ENCODE data around the gene PLEKHA5.

The PLEKHA5 gene

DNA sequence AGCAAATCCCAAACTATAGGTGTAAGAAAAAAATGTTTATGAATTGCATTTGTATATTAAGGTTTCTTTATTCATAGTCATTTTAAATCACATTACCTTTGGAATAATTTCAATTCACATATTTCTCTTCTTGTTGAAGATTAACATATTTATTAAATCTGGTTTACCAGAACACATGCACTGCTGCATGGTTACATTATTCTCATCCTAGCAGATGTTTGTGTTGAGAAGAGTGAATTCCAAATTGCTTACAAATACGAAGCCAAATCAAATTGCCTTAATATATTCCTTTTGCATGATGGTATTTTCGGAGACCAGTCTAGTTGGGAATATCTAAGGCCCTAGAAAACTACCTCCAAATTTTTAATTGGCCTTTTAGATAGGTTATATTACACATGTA lies 130.6 kb downstream of the PLEKHA5 start:
- no peaks in the 10 kb centered on the region for H3K9me3 ChIP-seq (ENCODE audit: low read length)
- H3K4me2 ChIP-seq (ENCODE audit: low read length): no peak overlapping the region
- no peak overlapping the region for H3K27ac ChIP-seq (ENCODE audit: low read depth, low read length, poor library complexity, severe bottlenecking)
- no peaks in the 10 kb centered on the region for H3K36me3 ChIP-seq (ENCODE audit: insufficient read depth, low read length)
- TF ChIP-seq, protein P1, sequence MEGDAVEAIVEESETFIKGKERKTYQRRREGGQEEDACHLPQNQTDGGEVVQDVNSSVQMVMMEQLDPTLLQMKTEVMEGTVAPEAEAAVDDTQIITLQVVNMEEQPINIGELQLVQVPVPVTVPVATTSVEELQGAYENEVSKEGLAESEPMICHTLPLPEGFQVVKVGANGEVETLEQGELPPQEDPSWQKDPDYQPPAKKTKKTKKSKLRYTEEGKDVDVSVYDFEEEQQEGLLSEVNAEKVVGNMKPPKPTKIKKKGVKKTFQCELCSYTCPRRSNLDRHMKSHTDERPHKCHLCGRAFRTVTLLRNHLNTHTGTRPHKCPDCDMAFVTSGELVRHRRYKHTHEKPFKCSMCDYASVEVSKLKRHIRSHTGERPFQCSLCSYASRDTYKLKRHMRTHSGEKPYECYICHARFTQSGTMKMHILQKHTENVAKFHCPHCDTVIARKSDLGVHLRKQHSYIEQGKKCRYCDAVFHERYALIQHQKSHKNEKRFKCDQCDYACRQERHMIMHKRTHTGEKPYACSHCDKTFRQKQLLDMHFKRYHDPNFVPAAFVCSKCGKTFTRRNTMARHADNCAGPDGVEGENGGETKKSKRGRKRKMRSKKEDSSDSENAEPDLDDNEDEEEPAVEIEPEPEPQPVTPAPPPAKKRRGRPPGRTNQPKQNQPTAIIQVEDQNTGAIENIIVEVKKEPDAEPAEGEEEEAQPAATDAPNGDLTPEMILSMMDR (IDR thresholded peaks at IDR 0.05; ENCODE audit: low read length): no peak
- TF ChIP-seq EZH2 (IDR thresholded peaks at IDR 0.05; ENCODE audit: borderline replicate concordance, low read length): no peak
- H3K4me1 ChIP-seq (ENCODE audit: insufficient read depth, low read length, severe bottlenecking): no peaks in the 10 kb centered on the region
- no peak overlapping the region for H2AFZ ChIP-seq (ENCODE audit: low read length)
- no peak overlapping the region for H3K9ac ChIP-seq (ENCODE audit: low read length)
- H3K27me3 ChIP-seq (ENCODE audit: insufficient read depth, low read length): no peaks in the 10 kb centered on the region
- H3K79me2 ChIP-seq (ENCODE audit: insufficient read depth, low read length): no peaks in the 10 kb centered on the region
- no peaks in the 10 kb centered on the region for H3K9me2 ChIP-seq (ENCODE audit: low read depth, low read length)
- H3F3A ChIP-seq (ENCODE audit: insufficient read depth, low read length): no peaks in the 10 kb centered on the region; the same call in 1 of the 2 replicates
- no peaks in the 10 kb centered on the region for H4K20me1 ChIP-seq (ENCODE audit: insufficient read depth, low read length)
- H3K4me3 ChIP-seq (ENCODE audit: low read depth, low read length, poor library complexity, severe bottlenecking): no peak overlapping the region

DNA sequence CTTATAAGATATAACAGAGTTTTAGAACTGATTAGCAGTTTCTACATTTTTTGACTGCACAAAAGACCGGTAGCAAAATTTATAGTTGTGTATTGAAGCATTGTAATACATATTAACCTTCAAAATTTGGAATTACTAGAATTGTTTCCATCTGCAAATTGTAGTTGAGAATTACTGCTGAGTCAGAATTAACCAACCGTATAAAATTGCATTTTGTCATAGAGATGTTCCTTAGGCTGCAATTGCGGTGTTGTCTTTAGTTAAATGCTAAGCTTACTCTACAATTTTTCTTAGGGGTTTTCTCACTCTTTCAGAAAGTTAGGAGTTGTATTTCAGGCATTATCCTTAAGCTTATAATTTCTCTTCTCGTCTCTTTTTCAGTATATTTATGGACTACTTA lies 132.2 kb downstream of the PLEKHA5 start:
- Histone ChIP-seq H3K9me3 (ENCODE audit: low read length) (no peaks in the 10 kb centered on the region), H2AFZ (ENCODE audit: low read length) (no peak overlapping the region), H3K79me2 (ENCODE audit: insufficient read depth, low read length) (no peaks in the 10 kb centered on the region), H4K20me1 (ENCODE audit: insufficient read depth, low read length) (no peaks in the 10 kb centered on the region), H3K27me3 (ENCODE audit: insufficient read depth, low read length) (no peaks in the 10 kb centered on the region), H3K27ac (ENCODE audit: low read depth, low read length, poor library complexity, severe bottlenecking) (no peak overlapping the region), H3K4me1 (ENCODE audit: insufficient read depth, low read length, severe bottlenecking) (no peaks in the 10 kb centered on the region), H3K9me2 (ENCODE audit: low read depth, low read length) (no peaks in the 10 kb centered on the region), H3K9ac (ENCODE audit: low read length) (no peak overlapping the region), H3K36me3 (ENCODE audit: insufficient read depth, low read length) (no peaks in the 10 kb centered on the region), H3F3A (ENCODE audit: insufficient read depth, low read length) (no peaks in the 10 kb centered on the region; the same call in 1 of the 2 replicates), H3K4me2 (ENCODE audit: low read length) (no peak overlapping the region), H3K4me3 (ENCODE audit: low read depth, low read length, poor library complexity, severe bottlenecking) (no peak overlapping the region)
- TF ChIP-seq, protein P1 (IDR thresholded peaks at IDR 0.05; ENCODE audit: low read length): no peak
- no peak for TF ChIP-seq EZH2 (IDR thresholded peaks at IDR 0.05; ENCODE audit: borderline replicate concordance, low read length)

DNA sequence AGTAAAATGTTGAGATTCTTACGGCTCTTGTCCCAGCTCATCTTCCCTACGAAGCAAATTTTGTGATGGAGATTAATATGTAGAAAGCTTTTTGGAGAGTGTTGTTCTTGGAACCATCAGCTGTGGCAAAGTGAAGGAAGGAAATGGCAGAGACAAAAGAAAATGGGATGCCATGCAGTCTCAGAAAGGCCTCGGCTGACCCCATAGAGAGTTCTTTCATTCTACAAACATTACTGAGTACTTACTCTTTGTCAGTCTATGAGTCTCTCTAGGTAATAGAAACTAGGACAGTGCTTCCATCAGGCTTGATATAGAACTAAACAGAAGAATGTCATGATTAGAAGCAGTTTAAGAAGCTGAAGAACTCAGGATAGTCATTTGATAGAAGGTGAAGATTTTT lies 134.1 kb downstream of the PLEKHA5 start:
- TF ChIP-seq, protein P1 (IDR thresholded peaks at IDR 0.05; ENCODE audit: low read length): no peak
- no peak for TF ChIP-seq EZH2 (IDR thresholded peaks at IDR 0.05; ENCODE audit: borderline replicate concordance, low read length)
- H3K36me3 ChIP-seq (ENCODE audit: insufficient read depth, low read length): no peaks in the 10 kb centered on the region
- no peaks in the 10 kb centered on the region for H3K9me2 ChIP-seq (ENCODE audit: low read depth, low read length)
- no peaks in the 10 kb centered on the region for H3F3A ChIP-seq (ENCODE audit: insufficient read depth, low read length)
- no peaks in the 10 kb centered on the region for H3K9me3 ChIP-seq (ENCODE audit: low read length)
- no peak overlapping the region for H3K9ac ChIP-seq (ENCODE audit: low read length)
- H3K79me2 ChIP-seq (ENCODE audit: insufficient read depth, low read length): no peaks in the 10 kb centered on the region
- H3K27ac ChIP-seq (ENCODE audit: low read depth, low read length, poor library complexity, severe bottlenecking): no peak overlapping the region
- H3K27me3 ChIP-seq (ENCODE audit: insufficient read depth, low read length): no peaks in the 10 kb centered on the region
- no peak overlapping the region for H3K4me3 ChIP-seq (ENCODE audit: low read depth, low read length, poor library complexity, severe bottlenecking)
- H3K4me1 ChIP-seq (ENCODE audit: insufficient read depth, low read length, severe bottlenecking): no peaks in the 10 kb centered on the region
- H4K20me1 ChIP-seq (ENCODE audit: insufficient read depth, low read length): no peaks in the 10 kb centered on the region
- H2AFZ ChIP-seq (ENCODE audit: low read length): no peak overlapping the region
- H3K4me2 ChIP-seq (ENCODE audit: low read length): no peak overlapping the region

Data from OCI-LY1 (cell line).